ENCODE data around the gene OR10A5.
"Not testable (repeated sequence)": the region's sequence is repeated elsewhere in the genome, so short reads cannot be mapped to it uniquely, and the experiment has no call there.

Gene OR10A5

GRCh38 chr11:6876914-6877313 is 31.4 kb downstream of the OR10A5 start:
- no peak for DNase-seq

GRCh38 chr11:6882751-6883150 is 37.3 kb downstream of the OR10A5 start:
- no peak for DNase-seq

- not testable (repeated sequence) for DNase-seq
Observed at GRCh38 chr11:6887711-6888110, 42.2 kb downstream of the OR10A5 start.

GRCh38 chr11:6888830-6889229 is 43.3 kb downstream of the OR10A5 start:
- no peak for DNase-seq

GRCh38 chr11:6889835-6890234 is 44.4 kb downstream of the OR10A5 start:
- DNase-seq: no peak

- DNase-seq: no peak
Observed at GRCh38 chr11:6892400-6892799, 46.9 kb downstream of the OR10A5 start, which contains the start of gene OR2D2. Gene OR2D2, minus strand, starts transcription at chr11:6892500. Its CDS starts 0 bp downstream, at chr11:6892500.

GRCh38 chr11:6894097-6894496 is 48.6 kb downstream of the OR10A5 start:
- no peak for DNase-seq

GRCh38 chr11:6895010-6895409 is 49.5 kb downstream of the OR10A5 start:
- DNase-seq: no peak

Measured in AML-193 (cell line).